ENCODE data around the gene BRMS1.
"Not testable (repeated sequence)": the region's sequence is repeated elsewhere in the genome, so short reads cannot be mapped to it uniquely, and the experiment has no call there.

BRMS1 gene

GRCh38 chr11:66335531-66336233, 9.2 kb downstream of the BRMS1 start:
- DNase-seq = no peak

- DNase-seq = no peak
Measured at GRCh38 chr11:66334605-66335442, 10.1 kb downstream of the BRMS1 start.

GRCh38 chr11:66333896-66334604, 10.9 kb downstream of the BRMS1 start:
- DNase-seq = no peak

- no peak for DNase-seq
Measured at GRCh38 chr11:66333220-66333877, 11.6 kb downstream of the BRMS1 start.

GRCh38 chr11:66332371-66333219, 12.3 kb downstream of the BRMS1 start:
- DNase-seq = no peak

- no peak for DNase-seq
Measured at GRCh38 chr11:66331542-66332370, 13.1 kb downstream of the BRMS1 start.

- DNase-seq = no peak
Measured at GRCh38 chr11:66330931-66331330, 14.0 kb downstream of the BRMS1 start.

- no peak for DNase-seq
Measured at GRCh38 chr11:66329165-66329673, 15.7 kb downstream of the BRMS1 start.

GRCh38 chr11:66328302-66329144, 16.4 kb downstream of the BRMS1 start:
- peak; percentile 88 for DNase-seq

- DNase-seq = peak; percentile 29
Measured at GRCh38 chr11:66328031-66328301, 16.9 kb downstream of the BRMS1 start.

- DNase-seq = no peak
Measured at GRCh38 chr11:66327171-66328030, 17.5 kb downstream of the BRMS1 start.

- peak; percentile 39 for DNase-seq
Measured at GRCh38 chr11:66326261-66327111, 18.4 kb downstream of the BRMS1 start.

GRCh38 chr11:66325263-66325671, 19.6 kb downstream of the BRMS1 start:
- no peak for DNase-seq

GRCh38 chr11:66324664-66325063, 20.2 kb downstream of the BRMS1 start:
- no peak for DNase-seq

GRCh38 chr11:66323684-66324083, 21.2 kb downstream of the BRMS1 start:
- no peak for DNase-seq

GRCh38 chr11:66322732-66323427, 22.0 kb downstream of the BRMS1 start:
- DNase-seq = no peak

- DNase-seq = no peak
Measured at GRCh38 chr11:66321606-66322005, 23.3 kb downstream of the BRMS1 start.

- DNase-seq = not testable (repeated sequence)
Measured at GRCh38 chr11:66320748-66321147, 24.2 kb downstream of the BRMS1 start.

All from stimulated activated CD4-positive, alpha-beta T cell treated with anti-CD3 and anti-CD28 coated beads, Interleukin-15, amount 100 ng/mL, for 24 hours (primary cell).